GM18526 (cell line): ENCODE data around the gene KCNH3.

Experiments used
- POLR2A ChIP-seq: IDR thresholded peaks from 3 replicates; pipeline ENCODE4 v1.6.1; 2011; ENCODE audit not compliant: insufficient read length; ENCODE audit errors: extremely low read depth

KCNH3 gene

GRCh38 chr12:49538510-49539403 is at the start of gene KCNH3:
Gene KCNH3, plus strand, starts transcription at chr12:49539030. Its CDS starts 387 bp downstream, at chr12:49539417.
- TF ChIP-seq POLR2A = no peak

DNA sequence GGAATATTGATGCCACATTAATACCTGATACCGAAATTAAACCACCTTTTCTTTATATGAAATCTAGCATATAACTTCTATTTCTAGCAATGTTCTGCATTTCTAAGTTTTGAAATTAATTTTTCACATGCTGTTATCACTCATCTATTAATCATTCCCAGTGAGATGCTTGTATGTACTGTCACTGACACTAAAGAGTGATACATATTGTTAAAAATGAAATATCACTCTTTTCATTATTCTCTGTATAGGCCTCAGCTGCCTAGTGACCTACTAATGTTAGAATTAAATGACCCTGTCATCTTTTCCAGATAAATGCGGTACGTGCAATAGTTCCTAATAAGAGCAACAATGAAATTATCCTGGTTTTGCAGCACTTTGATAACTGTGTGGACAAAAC is 49.7 kb upstream of the KCNH3 start:
- TF ChIP-seq POLR2A = no peak

DNA sequence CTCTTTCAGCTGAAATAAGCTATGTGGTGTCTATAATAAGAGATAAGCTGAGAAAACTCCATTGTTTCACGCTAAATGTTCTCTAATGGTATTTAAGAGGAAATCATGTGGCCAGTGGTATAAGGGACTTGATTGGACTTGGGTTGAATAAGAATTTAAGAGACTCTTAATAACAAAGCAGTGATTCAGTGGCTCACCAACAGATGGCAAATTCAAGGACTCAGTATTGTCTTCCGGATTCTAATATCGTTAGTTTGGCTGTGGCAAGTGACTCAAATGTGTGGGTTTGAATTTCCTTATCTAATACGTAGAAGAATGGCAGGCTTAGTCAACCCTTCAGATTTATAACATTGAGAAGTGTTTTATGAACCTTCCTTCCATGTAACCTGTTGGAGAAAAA is 49.1 kb upstream of the KCNH3 start:
- TF ChIP-seq POLR2A = no peak

DNA sequence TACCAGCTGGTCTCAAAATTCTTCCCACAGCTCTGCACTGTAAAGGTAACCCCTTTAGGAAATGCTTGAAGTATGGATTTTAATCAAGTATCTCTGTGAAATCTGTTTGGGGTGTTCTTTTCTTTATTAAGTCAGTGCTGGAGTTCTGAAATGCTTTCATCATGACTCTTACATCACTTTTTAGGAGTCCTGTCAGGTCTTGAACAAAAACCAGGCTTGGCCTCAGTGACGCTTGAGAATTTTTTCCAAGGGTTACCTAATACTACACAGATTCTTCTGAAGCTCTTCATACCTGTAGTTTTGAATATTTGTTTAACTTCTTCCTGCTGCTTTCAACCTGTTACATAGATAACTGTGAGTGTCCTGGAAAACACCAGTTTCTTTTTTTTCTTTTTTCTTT is 47.0 kb upstream of the KCNH3 start:
- TF ChIP-seq POLR2A = no peak

DNA sequence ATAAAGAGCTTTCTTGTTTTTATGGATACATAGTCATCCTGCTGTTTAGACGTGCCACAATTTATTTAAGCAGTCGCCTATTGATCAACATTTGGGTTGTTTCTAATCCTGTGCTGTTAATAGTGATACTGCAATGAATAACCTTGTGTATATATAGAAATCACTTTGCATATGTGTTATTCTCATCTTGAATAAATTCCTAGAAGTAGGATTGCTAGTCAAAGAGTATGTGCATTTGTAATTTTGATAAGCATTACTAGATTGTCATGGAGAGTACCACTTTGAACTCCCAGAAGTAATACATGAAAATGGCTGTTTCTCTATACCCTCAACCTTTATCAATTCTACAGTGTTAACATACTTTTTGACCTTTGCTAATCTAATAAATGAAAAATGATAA is 44.9 kb upstream of the KCNH3 start:
- TF ChIP-seq POLR2A = no peak

- TF ChIP-seq POLR2A = no peak
These were observed 42.1 kb upstream of the KCNH3 start for GRCh38 chr12:49496417-49497360.

- TF ChIP-seq POLR2A = no peak
These were observed 36.9 kb upstream of the KCNH3 start for GRCh38 chr12:49501895-49502294.

GRCh38 chr12:49502590-49502989 is 36.2 kb upstream of the KCNH3 start:
- TF ChIP-seq POLR2A = no peak

DNA sequence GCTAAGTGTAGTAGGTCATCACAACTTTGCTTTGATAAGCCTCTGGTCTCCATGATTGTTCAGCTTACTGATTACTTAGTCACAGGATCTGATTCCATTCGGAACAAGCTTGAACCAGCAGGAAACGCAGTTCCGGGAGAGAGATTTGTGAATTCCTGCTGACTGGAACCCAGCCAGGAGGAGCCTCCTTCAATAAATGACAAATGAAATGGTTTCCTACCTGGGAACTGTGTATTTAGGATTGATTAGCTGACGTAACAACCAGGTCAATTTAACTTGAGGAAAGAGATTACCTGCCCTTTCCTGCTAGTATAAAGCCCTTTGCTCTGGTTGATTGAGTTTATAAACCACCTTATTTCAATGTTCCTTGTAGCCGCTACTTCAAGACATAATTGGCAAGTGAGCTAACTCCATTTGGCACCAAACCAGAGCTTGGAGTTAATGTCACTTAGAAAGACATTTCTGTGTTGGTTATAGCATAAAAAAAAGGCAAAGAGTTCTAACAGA is 35.1 kb upstream of the KCNH3 start:
- TF ChIP-seq POLR2A = no peak

GRCh38 chr12:49505672-49506071 is 33.2 kb upstream of the KCNH3 start:
- no peak for TF ChIP-seq POLR2A

GRCh38 chr12:49507139-49507538 is 31.7 kb upstream of the KCNH3 start:
- no peak for TF ChIP-seq POLR2A

- no peak for TF ChIP-seq POLR2A
These were observed 27.4 kb upstream of the KCNH3 start for GRCh38 chr12:49511410-49511809.

GRCh38 chr12:49512546-49512945 is 26.3 kb upstream of the KCNH3 start:
- no peak for TF ChIP-seq POLR2A

GRCh38 chr12:49515266-49515665 is 23.6 kb upstream of the KCNH3 start:
- TF ChIP-seq POLR2A = no peak

DNA sequence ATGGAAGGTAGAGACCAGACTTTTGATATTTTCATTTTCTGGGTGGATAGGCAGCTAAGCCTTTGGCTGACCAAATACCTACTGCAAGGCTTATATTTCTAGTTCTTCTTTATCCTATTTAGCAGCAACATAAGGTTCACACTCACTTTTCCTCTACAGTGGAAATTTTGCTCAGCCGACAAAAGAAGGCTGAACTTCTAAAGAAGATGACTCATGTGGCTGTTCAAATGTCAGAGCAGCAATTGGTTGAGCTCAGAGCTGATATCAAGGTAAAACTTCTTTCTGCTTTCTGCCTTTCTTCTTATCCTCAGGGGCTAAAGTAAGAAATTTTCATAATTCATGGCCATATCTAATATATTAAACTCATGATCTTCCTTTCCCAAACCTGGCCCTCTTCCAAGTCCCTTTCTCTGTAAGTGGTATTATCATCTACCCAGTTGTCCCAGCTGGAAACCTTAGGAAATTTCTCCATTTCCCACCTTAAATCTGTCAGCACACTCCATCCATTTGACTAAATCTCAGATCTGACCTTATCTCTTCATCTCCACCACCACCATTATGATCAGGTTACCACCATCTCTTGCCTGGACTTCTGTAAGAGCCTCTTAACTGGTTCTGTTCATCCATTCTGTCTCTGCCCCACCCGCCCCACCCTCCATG is 19.8 kb upstream of the KCNH3 start:
- no peak for TF ChIP-seq POLR2A

DNA sequence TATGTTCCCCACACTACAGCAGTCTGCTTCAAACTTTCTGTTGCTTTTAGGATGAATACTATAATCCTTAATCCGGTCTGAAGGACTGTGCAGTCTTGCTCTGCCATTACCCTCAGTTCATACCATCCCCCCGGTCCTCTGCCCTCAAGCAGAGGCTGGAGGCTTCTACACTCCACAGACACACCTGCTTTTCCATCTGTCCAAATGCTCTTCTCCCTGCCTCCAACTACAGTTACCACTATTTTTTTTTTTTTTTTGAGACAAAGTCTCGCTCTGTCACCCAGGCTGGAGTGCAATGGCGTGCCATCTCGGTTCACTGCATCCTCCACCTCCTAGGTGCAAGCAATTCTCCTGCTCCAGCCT is 19.3 kb upstream of the KCNH3 start:
- TF ChIP-seq POLR2A = no peak

DNA sequence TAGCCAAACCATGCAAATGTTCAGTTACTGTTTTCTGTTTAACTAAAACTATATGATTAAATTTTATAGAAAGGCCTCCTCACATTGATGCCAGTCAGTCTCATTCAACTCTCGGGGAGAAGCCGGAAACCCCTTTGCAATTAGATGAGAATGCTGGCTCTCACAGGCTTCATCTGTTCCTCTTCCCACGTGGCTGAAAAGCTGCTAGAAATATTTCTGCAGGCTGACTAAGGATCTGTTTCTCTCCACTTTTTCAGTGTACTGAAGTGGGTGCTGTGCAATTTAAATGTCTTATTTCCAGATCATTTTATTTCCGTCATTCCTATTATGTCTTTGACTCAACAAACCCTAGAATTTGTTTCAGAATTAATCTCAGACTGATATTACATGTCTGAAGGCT is 17.4 kb upstream of the KCNH3 start:
- TF ChIP-seq POLR2A = no peak
